ENCODE measurements around the gene BMF. TPM values are rescaled to one million over a fixed set of nuclear protein-coding genes. Genes with fewer than 3 reads are reported as not detected.

Gene BMF
- total RNA-seq, 1 donor from 2014 or later, result 376 TPM

GRCh38 chr15:40064231-40064894 lies 44.3 kb downstream of the BMF start:
- Mint-ChIP-seq H3K9me3 (no peaks in the 10 kb centered on the region), H3K36me3 (ENCODE audit: low read depth) (peaks cover 5% of the 10 kb centered on the region), H3K27me3 (no peaks in the 10 kb centered on the region), H3K4me3 (peak overlapping the region; percentile 5), H3K4me1 (peaks cover 39% of the 10 kb centered on the region), H3K27ac (peak overlapping the region; percentile 82)
- intact Hi-C loops (cut with micrococcal nuclease), result loop anchor here (1.0 kb wide), 3 partner anchors 10 to 41 kb away; no protein-coding TSS in a partner anchor
- CTCF ChIA-PET, result interaction anchor here (1.0 to 3.5 kb wide), 3 partner anchors 17 to 40 kb away, joined by 3 to 13 read pairs (median 4); no protein-coding TSS in a partner anchor
- ATAC-seq (ENCODE audit: low read depth), result peak; percentile 48
- TF ChIP-seq, protein P1, sequence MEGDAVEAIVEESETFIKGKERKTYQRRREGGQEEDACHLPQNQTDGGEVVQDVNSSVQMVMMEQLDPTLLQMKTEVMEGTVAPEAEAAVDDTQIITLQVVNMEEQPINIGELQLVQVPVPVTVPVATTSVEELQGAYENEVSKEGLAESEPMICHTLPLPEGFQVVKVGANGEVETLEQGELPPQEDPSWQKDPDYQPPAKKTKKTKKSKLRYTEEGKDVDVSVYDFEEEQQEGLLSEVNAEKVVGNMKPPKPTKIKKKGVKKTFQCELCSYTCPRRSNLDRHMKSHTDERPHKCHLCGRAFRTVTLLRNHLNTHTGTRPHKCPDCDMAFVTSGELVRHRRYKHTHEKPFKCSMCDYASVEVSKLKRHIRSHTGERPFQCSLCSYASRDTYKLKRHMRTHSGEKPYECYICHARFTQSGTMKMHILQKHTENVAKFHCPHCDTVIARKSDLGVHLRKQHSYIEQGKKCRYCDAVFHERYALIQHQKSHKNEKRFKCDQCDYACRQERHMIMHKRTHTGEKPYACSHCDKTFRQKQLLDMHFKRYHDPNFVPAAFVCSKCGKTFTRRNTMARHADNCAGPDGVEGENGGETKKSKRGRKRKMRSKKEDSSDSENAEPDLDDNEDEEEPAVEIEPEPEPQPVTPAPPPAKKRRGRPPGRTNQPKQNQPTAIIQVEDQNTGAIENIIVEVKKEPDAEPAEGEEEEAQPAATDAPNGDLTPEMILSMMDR (IDR thresholded peaks at IDR 0.05), result no peak
- no peak for DNase-seq
- POLR2A ChIA-PET, result interaction anchor here (0.5 to 14.3 kb wide), 7 partner anchors 9 to 35 kb away, joined by 3 to 472 read pairs (median 7); partner anchors contain the start of gene BMF

- Mint-ChIP-seq H3K4me3 (no peak overlapping the region), H3K27me3 (no peaks in the 10 kb centered on the region), H3K36me3 (ENCODE audit: low read depth) (peaks cover 5% of the 10 kb centered on the region), H3K4me1 (peaks cover 34% of the 10 kb centered on the region), H3K27ac (peak overlapping the region; percentile 82), H3K9me3 (no peaks in the 10 kb centered on the region)
- POLR2A ChIA-PET, result interaction anchor here (1.1 to 14.3 kb wide), 5 partner anchors 9 to 36 kb away, joined by 5 to 472 read pairs (median 23); partner anchors contain the start of gene BMF
- intact Hi-C loops (cut with micrococcal nuclease), result loop anchor here (1.0 kb wide), 3 partner anchors 9 to 42 kb away; no protein-coding TSS in a partner anchor
- DNase-seq (no peak), ATAC-seq (ENCODE audit: low read depth) (no peak)
- CTCF ChIA-PET, result interaction anchor here (0.9 to 3.5 kb wide), 3 partner anchors 16 to 18 kb away, joined by 3 to 13 read pairs (median 4); no protein-coding TSS in a partner anchor
- TF ChIP-seq, protein P1 (IDR thresholded peaks at IDR 0.05), result no peak
These were observed 45.1 kb downstream of the BMF start for GRCh38 chr15:40063563-40064011.

- TF ChIP-seq, protein P1 (IDR thresholded peaks at IDR 0.05), result no peak
- Mint-ChIP-seq H3K4me1 (peaks cover 34% of the 10 kb centered on the region), H3K27ac (peak overlapping the region; percentile 82), H3K9me3 (no peaks in the 10 kb centered on the region), H3K36me3 (ENCODE audit: low read depth) (peaks cover 5% of the 10 kb centered on the region), H3K27me3 (no peaks in the 10 kb centered on the region), H3K4me3 (no peak overlapping the region)
- no peak for ATAC-seq (ENCODE audit: low read depth)
- CTCF ChIA-PET, result interaction anchor here (0.6 to 3.5 kb wide), 4 partner anchors 10 to 42 kb away, joined by 3 to 13 read pairs (median 4); no protein-coding TSS in a partner anchor
- DNase-seq, result no peak
- POLR2A ChIA-PET, result interaction anchor here (1.1 to 14.3 kb wide), 5 partner anchors 9 to 37 kb away, joined by 4 to 472 read pairs (median 5); partner anchors contain the start of gene BMF
- intact Hi-C loops (cut with micrococcal nuclease), result no loop called here
These were observed 45.7 kb downstream of the BMF start for GRCh38 chr15:40062816-40063562.

- ATAC-seq (ENCODE audit: low read depth), result peak; percentile 55
These were observed 47.3 kb downstream of the BMF start for GRCh38 chr15:40061212-40061901.

More at GRCh38 chr15:40061212-40061901, 47.3 kb downstream of the BMF start:
- H3K27ac Mint-ChIP-seq, result no peak overlapping the region
- ChIA-PET POLR2A (interaction anchor here (1.3 to 14.3 kb wide), 5 partner anchors 9 to 54 kb away, joined by 4 to 472 read pairs (median 5); partner anchors contain the start of gene BMF), CTCF (interaction anchor here (1.5 to 3.5 kb wide), 2 partner anchors 14 to 45 kb away, joined by 6 to 13 read pairs; no protein-coding TSS in a partner anchor)
- TF ChIP-seq, protein P1 (IDR thresholded peaks at IDR 0.05), result no peak
- no peak overlapping the region for H3K4me3 Mint-ChIP-seq
- peaks cover 5% of the 10 kb centered on the region for H3K36me3 Mint-ChIP-seq (ENCODE audit: low read depth)
- H3K9me3 Mint-ChIP-seq, result no peaks in the 10 kb centered on the region
- intact Hi-C loops (cut with micrococcal nuclease), result no loop called here
- no peaks in the 10 kb centered on the region for H3K27me3 Mint-ChIP-seq
- DNase-seq, result no peak
- H3K4me1 Mint-ChIP-seq, result peaks cover 41% of the 10 kb centered on the region
